ENCODE results near the gene GLRA3.
"Not testable (repeated sequence)": the region's sequence is repeated elsewhere in the genome, so short reads cannot be mapped to it uniquely, and the experiment has no call there.

Gene GLRA3

DNA sequence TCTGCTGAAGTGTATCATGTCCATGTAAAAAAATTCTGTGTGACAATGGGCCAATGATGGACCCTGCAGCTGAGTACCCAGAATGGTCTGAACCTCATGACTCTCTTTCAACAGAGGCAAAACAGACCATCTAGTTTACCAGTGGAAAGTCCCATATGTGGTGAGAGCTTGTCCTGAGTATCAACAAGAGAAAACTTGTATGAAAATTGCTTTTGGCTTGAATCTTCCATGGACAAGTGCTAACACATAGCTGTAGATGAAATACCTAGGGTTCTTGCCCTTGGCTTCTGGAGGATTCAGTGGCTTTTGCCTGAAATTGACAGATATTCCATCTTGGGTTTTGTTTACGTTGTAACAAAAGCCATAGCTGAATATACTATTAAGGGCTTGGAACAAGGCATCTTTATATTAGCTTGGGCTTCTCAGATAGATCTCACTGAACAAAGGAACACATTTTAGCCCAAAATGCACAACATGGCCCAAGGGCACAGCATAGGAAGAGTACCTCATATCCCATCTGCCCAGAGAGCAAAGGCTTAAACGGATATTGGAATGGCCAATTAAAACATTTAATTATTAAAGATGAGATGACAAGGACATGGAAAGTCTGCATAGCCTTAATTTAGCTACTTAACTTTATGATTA is 178.2 kb downstream of the GLRA3 start:
- FAIRE-seq, result no peak

DNA sequence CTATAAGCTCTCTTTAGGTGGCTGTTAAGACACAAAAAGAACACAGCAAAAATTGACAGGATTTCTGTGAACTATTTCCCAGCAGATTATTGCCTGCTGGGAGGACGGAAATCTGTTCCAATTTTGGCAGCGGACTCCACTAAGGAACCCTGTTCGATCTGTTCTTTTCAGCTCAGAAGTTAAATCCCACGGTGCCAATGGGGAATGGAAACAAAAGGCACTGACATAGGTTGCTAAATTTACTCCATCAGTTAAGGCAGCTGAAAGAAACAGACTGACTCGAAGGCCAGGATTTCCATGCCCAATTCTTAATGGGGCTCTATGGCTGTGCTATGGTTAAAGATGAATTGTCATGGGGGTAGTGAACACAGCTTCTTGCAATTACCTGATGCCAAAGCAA is 180.2 kb downstream of the GLRA3 start:
- FAIRE-seq, result no peak

DNA sequence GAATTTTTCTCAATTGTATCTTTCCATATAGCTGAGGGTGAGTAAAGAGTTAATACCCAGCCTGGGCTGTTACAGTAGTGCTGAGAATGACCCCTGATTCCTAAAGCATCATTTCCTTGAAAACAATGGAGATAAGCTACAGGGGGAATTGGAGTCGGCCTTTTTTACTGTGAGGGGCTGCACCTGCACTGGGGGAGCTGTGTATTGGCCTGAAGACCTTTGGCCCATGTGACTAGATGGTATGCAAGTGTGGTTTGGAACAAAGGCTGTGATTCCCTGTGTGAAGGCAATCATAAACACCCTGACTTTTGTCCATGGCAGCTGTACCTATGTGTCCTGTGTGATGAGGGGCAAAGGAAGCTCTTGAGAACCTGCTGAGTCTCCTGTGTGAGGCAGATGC is 182.7 kb downstream of the GLRA3 start:
- no peak for FAIRE-seq

DNA sequence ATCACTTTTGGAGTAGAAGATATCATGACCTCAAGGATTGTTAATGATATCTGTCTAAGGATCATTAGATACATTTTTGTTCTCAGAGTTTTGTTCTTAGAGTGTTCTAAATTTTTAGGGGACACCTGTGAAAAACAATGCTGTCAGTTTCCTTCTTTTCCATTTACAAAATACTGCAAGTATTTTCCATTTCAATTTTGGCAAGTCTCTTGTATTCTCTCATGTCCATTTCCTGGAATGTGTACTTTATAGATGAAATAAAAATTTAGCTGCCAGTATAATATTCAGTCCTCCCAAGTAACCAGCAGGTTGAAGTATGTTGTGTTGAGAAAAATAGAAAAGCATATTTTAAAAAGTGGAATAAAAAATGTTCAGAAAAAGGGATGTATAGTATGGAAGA is 188.9 kb downstream of the GLRA3 start:
- FAIRE-seq, result no peak

DNA sequence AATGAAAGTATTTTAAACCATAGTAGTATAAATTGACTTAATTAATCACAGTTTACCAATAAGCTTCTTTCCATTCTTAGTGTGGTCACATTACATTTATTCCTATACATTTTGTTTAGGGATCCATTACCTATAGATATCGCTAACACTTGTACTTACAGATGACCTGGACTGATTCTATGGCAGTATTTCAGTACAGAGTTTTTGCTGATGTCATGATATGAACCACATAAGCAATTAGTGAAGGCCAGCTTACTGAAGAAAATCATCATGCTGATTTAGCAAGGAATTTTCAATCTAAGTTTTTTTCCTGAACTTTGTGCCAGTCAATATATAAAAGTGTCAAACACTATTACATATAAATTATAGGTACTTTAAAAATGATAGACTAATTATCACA is 193.3 kb downstream of the GLRA3 start:
- FAIRE-seq, result no peak

DNA sequence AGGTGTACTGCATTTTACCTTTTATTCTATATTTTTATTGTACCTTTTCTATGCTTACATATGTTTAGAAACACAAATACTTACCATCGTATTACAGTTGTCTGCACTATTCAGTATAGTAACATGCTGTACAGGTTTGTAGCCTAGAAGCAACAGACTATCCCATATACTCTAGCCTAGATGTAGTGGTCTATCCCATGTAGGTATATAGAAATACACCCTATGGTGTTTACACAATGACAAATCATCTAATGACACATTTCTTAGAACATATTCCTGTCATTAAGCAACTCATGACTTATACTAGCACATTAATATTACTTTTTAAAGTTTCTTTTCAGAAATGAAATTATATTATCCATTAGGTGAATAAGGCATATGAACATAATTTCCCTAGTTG is 195.6 kb downstream of the GLRA3 start:
- no peak for FAIRE-seq

DNA sequence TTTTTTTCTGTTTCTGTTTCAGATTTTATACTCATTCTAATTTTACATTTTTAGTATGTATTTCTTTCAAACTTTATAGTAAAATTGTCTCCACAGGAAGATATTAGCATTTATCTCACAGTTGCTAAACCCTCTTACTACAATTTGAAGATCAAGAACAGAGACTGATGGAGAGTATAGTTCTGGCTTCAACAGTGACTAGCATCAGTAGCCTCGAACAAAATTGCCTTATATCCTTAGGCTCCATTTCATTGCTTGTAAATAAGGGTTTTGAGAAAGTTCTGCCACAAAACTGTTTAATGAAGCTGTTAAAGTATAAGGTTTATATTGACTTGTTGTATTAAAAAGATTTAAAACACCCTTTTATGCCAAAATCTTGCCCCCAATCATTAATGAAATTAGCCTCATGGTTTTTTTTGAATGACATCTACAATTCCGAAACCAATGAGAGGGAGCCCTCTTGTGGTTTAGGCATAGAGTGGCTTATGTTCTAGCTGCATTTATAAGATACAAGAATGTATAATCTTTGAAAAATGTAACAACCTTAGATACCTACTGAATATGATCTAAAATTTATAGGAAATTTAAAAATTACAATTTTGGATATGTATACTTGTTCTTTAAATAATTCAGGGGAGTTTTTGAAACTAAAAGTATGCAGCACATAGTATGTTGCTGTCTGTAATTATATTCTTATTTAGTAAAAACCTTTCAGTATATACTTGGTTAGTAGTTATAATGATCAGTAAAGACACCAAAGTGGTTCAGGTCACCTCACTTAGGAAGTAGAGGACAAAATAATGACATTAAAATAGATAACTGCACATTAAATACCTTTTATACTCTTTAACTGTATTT is 196.9 kb downstream of the GLRA3 start:
- FAIRE-seq, result peak; percentile 97

DNA sequence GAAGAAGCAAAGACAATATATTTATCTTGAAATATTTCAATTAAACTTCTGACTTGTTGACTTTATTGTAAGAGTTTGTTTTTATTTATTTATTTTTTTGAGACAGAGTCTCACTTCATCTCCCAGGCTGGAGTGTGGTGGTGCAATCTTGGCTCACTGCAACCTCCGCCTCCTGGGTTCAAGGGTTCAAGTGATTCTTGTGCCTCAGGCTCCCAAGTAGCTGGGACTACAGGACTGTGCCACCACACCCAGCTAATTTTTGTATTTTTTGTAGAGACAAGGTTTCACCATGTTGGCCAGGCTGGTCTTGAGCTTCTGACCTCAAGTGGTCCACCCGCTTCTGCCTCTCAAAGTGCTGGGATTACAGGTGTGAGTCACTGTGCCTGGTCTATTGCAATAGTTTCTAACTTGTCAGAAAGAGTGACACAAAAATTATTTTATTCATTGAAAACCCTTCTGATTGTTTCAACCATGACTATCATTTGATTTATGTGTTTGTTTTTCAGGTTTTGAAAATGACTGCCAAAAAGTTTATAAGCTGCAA is 199.1 kb downstream of the GLRA3 start:
- not testable (repeated sequence) for FAIRE-seq

DNA sequence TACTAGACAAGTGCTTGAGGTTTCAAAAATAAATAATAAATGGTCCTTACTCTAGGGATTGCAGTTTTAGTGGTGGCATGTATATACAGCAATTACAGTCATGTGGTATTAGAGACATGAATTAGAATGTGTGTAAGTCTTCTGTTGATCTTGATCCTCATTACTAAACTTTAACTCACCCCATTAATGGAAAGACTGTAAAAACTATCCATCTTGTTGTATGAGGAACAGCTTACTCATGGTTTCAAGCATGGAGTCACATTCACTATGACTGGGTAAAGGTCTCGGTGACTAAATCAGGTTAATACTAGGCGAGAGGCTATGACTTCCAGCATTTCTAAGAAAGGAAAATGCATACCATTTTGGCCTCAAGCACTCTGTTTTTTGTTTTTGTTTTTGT is 199.8 kb downstream of the GLRA3 start:
- no peak for FAIRE-seq

DNA sequence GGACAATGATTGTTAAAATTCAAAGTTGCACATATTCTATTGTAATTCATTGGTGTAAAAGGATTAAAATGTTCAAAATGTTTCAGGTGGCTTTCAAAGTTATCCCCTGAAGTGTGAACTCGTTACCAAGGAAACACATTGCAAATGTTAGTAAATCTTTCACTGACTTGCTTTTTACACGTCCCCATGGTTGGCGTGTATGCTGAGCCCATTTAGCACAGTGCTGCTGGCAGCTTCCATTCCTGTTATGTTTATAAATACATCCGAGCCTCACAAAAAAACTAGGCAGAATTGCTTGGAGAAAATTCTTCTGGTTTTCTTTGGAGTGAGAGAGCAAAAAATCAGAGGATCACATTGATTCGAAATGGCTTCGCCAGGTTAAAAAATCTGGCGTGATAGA is 200.9 kb downstream of the GLRA3 start:
- no peak for FAIRE-seq

DNA sequence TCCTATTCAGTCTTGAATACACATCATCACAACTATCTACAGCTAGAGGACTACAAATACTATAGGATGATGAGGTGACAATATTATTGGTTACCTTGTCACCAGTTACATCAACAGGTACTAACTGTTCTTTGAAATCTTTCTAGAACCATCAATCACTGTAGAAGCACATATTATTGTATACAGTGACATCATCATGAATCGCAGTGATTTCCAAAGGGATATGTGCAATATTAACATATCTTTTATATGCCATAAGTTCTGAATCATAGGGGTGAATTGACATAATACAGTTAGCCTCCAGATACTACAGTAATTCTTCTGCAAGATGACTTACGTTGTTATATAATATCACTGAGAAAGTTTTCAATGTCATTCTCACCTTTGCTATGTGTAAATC is 201.6 kb downstream of the GLRA3 start:
- no peak for FAIRE-seq

DNA sequence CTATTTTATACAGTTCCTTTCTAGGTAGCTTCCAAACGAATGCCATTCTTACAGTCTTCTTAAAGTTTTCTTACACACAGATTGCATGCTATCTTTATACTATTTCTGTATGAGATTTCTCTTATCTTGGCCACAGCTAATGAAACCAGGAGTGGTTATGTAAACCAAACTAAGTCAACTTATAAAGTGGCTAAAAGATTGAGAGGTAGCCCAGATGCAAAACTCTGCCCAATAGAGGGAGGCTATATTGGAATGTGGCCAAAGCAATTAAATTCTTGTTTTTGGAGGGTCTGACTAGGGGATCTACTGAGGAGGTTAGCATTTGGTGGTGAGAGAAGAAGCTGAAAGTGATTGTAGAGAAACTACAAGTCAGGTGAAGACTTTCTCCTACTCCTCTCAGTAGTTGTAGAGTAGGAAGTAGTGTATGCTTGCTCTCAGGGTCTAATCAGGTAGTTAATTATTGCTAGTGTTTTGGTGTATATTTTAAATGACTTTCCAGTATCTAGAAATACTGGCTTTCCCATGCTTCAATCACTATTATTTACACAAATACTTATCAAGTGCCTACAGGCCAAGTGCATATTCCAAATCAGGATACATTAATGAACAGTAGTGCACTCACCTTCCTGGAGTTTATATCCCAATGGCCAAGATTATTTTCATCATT is 202.6 kb downstream of the GLRA3 start:
- no peak for FAIRE-seq

DNA sequence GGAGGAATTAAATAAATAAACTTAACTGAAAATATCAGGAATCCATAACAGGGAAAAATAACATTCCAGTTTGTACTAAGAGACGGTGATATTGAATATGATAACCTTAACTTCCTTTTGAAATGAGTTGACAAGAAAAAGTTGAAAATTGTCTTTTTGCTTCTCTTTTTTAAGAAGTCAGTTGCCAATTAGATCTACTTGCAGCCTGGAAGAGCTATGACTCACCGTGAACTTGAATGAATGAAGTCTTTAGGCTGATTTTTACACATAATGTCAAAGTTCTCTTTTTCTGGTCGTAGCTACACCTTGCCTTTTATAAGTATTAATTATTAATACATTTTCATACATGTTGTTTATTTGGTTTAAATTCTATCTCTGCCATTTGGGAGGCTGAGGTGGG is 212.4 kb downstream of the GLRA3 start:
- no peak for FAIRE-seq

DNA sequence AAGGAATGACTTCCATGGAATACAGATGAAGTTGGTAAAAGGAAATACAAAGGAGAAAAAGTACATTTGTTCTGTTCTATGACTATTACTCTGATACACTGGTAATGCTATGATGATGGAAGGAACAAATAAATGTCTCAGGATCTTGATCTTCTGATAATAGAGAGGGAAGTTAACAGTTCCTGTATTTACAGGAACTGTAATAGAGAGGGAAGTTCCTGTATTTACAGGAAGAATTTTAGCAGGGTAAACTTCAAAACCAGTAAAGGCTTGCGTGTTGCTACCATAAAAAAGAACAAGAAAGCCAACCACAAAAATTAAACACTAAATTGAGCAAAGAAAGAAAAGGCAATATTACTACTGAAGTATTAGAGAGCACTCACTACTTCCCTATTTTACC is 215.1 kb downstream of the GLRA3 start:
- no peak for FAIRE-seq

DNA sequence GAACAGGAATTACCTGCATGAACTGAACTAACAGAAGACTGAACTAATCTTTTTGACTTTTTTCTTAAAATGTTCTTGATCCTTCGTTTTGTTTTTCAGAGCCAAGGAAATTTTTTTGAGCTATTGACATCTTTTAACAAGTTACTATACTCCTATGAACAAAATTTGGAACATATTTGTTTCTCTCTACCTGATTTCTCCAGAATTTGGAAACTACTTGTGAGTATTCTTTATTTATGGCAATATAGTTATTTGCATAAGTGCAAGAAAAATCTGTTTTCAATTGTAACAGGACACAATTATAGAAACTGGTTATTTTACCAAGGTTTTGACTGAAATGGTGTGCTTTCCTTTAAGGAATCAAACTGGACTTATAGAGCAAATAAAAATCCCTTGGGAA is 217.3 kb downstream of the GLRA3 start:
- FAIRE-seq, result no peak

DNA sequence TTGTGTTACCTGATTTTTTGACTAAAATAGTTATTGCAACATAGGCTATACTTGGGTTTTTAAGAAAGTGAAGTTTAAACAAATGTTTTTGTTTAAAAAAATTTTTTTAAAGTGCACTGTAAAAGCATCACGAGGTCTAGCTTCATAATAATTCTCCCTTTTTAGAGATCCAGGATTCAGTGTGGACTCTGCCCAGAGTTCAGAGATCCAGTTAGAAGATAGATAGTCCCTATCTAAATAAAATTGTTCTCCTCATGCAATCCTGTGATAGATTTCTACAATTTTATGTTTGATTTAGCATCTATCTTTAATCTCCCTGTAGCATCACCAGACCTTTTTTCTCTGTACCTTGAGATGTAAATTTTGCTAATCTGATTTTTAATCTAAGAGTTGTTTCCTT is 221.3 kb downstream of the GLRA3 start:
- FAIRE-seq, result no peak

DNA sequence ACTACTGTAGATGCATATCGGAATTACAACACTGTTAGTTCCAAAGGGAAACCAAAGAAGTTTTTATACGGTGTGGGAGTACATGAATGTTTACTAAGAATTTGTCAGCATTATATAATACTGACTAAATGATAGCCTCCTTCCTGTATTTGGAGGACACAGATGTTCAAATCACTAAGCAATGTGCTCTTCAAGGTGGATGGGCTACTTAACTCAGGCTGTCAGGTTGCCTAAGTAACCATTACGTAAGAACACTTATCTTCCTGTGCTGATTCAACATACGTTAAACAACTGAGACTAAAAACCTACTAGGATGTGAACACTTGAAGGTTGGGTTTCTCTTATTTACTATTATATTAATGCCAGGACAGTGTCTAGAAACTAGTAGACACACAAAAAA is 224.8 kb downstream of the GLRA3 start:
- FAIRE-seq, result no peak

DNA sequence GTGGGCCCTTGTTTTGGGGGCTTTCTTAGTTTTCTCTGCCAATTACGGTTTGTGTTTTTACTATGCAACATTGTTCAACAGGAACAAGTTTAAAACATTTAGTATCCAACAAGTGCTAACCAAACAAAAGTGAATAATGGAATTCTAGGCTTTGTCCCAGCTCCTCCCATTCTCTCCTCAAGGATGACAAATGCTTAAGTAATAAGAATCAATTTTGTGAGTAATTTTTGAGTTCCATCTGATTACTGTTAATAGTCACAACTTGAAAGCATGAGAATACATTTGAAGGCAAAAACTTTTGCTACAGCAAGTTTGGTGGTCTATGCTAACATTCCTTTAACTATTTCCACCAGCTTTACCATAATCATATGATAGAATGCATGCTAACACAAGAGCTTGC is 228.7 kb downstream of the GLRA3 start:
- FAIRE-seq, result no peak

DNA sequence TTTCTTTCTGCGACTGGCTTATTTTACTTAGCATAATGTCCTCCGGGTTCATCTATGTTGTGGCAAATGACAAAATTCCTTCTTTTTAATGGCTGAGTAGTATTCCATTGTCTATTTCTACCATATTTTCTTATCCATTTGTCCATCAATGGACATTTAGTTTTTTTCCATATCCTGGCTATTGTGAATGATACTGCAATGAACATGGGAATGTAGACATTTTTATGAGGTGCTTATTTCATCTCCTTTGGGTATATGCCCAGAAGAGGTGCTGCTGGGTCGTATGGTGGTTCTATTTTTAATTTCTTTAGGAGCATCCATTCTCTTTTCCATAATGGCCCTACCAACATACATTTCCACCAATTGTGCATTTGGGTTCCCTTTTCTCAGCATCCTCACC is 230.2 kb downstream of the GLRA3 start:
- no peak for FAIRE-seq

DNA sequence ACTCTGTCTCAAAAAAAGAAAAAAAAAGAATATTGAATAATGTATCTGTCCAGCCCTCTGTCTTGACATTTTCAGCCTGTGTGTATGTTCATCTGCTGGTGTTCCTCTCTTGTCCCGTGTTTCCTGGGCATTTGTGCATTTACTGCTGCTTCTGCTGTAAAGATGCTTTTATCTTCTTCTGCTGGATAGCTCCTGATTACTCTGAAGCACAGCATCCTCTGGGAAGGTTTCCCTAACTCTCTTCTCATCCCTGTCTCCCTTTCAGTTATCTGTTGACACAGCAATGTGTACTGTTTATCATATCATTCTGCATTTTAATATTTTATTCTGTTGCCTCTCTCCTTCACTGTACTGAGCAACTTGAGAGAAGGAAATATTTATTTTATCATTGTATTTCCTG is 232.5 kb downstream of the GLRA3 start:
- FAIRE-seq, result no peak

DNA sequence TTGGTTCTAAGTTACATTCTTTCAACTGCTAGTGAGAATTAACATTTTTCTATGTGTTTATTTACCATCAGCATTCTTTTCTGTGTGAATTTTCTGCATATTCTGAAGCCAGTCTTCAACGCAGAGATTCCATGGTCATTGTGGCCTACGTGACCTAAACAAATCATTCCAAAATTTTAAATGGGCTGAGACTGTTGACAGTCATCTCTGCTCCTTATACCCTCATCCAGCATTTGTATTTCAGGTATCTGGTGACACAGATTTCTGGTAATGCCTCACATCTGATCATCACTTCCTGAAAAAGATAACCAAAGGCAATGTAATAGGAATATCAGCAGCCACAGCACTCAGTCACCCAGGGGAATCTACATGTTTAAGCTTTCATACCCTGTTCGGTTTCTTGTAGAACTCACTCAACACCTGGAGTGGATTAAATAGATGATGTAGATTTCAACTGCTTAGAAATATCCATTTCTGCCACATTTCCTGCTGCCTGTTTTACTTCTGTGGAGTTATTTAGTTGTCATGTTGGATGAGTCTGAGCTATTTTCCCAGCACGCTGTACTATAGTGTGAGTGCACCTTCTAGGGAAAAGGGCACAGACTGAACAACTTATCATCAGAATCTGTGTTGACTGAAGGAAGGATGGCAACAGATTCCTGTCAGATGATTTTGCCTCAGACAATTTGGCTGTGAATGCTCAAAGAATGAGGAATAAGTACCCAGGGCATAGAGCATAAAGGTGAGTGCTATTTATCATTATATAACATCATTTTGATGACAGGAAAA is 233.7 kb downstream of the GLRA3 start:
- no peak for FAIRE-seq

DNA sequence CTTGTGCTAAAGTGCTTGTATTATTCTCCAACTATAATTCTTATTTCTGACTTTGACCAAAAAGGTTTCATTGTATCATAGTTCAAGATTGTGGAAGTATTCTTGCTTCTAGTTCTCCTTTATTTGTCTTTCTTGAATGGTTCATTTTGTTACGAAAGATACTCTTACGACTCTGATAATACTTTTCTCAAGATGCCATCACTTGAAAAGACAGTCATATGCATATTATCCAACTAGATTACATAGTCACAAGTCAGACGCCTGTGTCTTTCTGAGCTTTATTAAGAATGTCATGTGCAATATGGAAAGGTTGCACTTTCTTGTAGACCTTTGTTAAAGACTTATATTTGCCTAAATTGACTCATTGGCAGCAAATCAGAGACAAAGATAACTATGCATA is 235.3 kb downstream of the GLRA3 start:
- no peak for FAIRE-seq

DNA sequence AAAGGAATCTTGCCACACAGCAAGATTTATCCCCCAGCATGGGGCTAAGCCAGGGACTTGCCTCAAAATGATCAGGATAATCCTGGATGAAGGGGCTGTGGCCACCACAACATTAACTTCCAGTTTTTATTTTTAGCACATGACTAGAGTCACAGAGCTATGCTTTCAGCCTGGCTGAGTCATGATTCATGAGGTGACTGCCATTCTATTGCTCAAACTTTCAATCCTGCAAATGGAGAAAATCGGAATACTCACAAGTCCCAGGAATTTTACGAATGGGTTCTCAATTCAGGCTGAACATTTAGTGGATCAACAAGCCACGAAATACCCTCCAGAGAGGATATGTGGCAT is 236.1 kb downstream of the GLRA3 start:
- FAIRE-seq, result no peak

Data from A204.1 (cell line).